T-helper 1 cell treated with Interleukin-12 subunit alpha and Interleukin-12 subunit beta and Interleukin-4 antibody, amounts not matched to agents 30 μg/mL and 1 μg/mL, for 36 hours (primary cell): Measurements from ENCODE around the gene PPP2R5D.
A peak's percentile ranks its signal among the peaks of the same experiment; 100 is the strongest.

ENCODE experiments used
- H3K27ac Mint-ChIP-seq: one replicate; pipeline ENCODE4 v1.8.0; 2021; ENCODE audit warnings: mild to moderate bottlenecking, mixed read lengths
- H3K27me3 Mint-ChIP-seq: one replicate; pipeline ENCODE4 v1.8.0; 2021; ENCODE audit warnings: low read depth, mixed read lengths
- H3K36me3 Mint-ChIP-seq: one replicate; pipeline ENCODE4 v1.8.0; 2021; ENCODE audit warnings: low read depth, mixed read lengths
- H3K4me1 Mint-ChIP-seq: one replicate; pipeline ENCODE4 v1.8.0; 2021; ENCODE audit warnings: low read depth, mixed read lengths
- H3K4me3 Mint-ChIP-seq: one replicate; pipeline ENCODE4 v1.8.0; 2021; ENCODE audit warnings: mild to moderate bottlenecking, moderate library complexity, mixed read lengths
- H3K9me3 Mint-ChIP-seq: one replicate; pipeline ENCODE4 v1.8.0; 2021; ENCODE audit warnings: mixed read lengths

The PPP2R5D gene

DNA sequence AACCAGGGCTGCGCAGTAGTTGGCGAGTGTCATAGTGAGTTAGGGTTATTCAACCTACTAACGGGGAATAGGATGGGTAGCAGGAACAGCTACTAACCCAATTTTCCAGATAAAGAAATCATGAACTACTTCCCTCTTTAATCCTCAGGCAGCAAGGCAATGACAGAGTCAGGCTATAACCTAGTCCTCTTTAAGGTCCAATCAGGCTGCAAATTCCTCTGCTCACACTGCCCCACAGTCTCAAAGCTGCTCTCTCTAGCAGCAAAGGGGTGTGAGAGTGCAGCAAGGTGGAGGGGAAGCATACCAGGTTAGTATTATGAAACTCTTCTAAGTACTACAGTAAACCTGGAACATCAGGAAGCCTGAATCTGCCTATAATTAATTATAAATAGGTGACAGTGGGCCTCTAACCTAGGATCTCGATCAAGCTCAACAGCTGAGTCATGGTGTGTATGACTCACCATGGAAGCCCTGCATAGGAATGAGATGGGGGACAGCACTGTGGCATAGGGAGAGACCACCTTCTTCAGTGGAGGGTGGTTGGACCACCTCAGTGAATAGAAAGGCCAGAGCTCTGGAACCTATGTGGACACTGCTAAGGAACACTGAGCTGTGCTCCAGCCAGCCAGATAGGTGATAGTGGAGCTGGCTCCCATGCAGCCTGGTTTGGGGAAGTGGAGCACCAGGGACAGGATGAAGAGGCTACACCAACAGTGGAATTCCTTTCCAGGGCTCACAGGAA, 13.3 kb upstream of the PPP2R5D start:
- no peak overlapping the region for H3K4me3 Mint-ChIP-seq
- peaks cover 12% of the 10 kb centered on the region for H3K36me3 Mint-ChIP-seq
- no peak overlapping the region for H3K27ac Mint-ChIP-seq
- H3K9me3 Mint-ChIP-seq = no peaks in the 10 kb centered on the region
- H3K4me1 Mint-ChIP-seq = peaks cover 4% of the 10 kb centered on the region
- H3K27me3 Mint-ChIP-seq = no peaks in the 10 kb centered on the region

DNA sequence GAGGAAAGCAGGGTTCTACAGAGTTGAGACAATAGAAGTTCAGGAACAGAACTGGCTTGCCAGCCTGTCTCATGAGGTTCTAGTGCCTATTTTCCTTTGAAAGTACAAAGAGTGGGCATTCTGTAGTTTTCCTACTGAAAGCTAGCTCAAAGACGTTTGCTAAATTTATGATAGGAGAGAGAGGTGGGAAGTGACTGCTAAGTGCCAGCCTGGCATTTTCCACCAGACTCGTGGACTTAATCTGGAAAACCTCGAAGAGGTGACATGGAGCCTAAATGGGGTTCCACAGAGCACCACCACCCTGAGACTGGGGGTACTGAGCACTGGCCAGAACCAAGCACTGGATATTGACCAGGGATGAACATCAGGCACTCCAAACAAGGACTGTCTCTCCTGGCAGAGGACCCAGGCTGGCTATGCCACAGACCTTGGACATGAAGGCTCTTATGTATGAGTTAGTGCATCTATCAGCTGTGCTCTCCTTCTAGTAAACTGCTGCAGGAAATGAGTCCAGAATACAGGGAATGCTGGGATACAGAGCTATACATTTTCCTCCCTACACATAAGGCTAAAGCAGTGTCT, 12.5 kb upstream of the PPP2R5D start:
- no peaks in the 10 kb centered on the region for H3K9me3 Mint-ChIP-seq
- peaks cover 9% of the 10 kb centered on the region for H3K4me1 Mint-ChIP-seq
- no peak overlapping the region for H3K4me3 Mint-ChIP-seq
- H3K27ac Mint-ChIP-seq = no peak overlapping the region
- no peaks in the 10 kb centered on the region for H3K27me3 Mint-ChIP-seq
- H3K36me3 Mint-ChIP-seq = peaks cover 13% of the 10 kb centered on the region

DNA sequence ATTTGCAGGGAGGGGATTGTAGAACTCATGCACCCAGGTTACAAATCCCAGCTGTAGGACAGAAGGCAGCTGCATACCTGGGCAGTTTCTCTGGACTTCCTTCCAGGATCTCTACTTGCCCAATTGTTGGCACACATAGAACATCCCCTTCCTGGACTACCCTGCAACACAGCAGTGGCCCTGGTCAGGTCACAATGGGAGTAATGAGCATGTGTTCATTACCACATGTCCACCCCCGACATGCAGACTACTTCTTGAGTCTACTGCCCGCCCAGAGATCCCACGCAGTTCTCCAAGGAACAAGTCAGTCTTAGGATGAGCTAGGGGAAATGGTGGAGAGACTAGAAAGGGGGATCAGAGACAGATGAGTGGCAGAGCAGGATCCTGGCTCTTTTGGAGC, 10.4 kb upstream of the PPP2R5D start:
- no peaks in the 10 kb centered on the region for H3K9me3 Mint-ChIP-seq
- H3K27ac Mint-ChIP-seq = peak overlapping the region; percentile 4
- peaks cover 14% of the 10 kb centered on the region for H3K4me1 Mint-ChIP-seq
- H3K27me3 Mint-ChIP-seq = no peaks in the 10 kb centered on the region
- peaks cover 12% of the 10 kb centered on the region for H3K36me3 Mint-ChIP-seq
- no peak overlapping the region for H3K4me3 Mint-ChIP-seq

DNA sequence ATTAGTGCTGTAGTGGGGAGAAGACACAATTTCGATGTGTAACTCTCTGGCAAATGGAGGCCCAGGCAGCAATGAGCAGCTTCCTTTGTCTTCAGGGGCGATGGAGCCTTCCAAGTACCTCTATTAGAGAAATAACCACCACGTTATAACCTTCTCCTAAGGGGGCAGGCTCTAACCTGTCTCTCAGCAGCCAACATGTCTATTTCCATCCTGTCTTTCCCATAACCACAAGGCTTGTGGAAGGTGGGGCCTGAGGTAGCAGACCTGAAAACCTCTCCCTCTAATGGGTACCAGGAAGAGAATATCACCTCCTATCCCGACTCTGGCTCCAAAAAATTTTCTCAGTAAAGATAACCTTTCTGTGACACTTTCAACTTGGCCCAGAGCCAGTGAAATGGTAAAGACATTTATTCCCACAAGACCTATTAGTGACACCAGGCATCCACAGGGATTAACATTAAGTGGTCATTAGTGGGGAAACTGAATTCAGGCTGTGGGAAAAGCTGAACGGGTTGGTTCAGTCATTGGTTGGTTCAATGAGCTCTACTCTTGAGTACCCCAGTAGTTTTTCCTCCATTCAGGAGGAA, 9.4 kb upstream of the PPP2R5D start:
- no peak overlapping the region for H3K4me3 Mint-ChIP-seq
- H3K4me1 Mint-ChIP-seq = peaks cover 24% of the 10 kb centered on the region
- no peak overlapping the region for H3K27ac Mint-ChIP-seq
- H3K27me3 Mint-ChIP-seq = no peaks in the 10 kb centered on the region
- H3K36me3 Mint-ChIP-seq = peaks cover 9% of the 10 kb centered on the region
- H3K9me3 Mint-ChIP-seq = no peaks in the 10 kb centered on the region

- H3K27me3 Mint-ChIP-seq = no peaks in the 10 kb centered on the region
- peak overlapping the region; percentile 88 for H3K4me3 Mint-ChIP-seq
- H3K27ac Mint-ChIP-seq = peak overlapping the region; percentile 81
- H3K9me3 Mint-ChIP-seq = no peaks in the 10 kb centered on the region
- H3K4me1 Mint-ChIP-seq = peaks cover 28% of the 10 kb centered on the region
- peaks cover 9% of the 10 kb centered on the region for H3K36me3 Mint-ChIP-seq
Observed at GRCh38 chr6:42978487-42978838, 5.9 kb upstream of the PPP2R5D start.

DNA sequence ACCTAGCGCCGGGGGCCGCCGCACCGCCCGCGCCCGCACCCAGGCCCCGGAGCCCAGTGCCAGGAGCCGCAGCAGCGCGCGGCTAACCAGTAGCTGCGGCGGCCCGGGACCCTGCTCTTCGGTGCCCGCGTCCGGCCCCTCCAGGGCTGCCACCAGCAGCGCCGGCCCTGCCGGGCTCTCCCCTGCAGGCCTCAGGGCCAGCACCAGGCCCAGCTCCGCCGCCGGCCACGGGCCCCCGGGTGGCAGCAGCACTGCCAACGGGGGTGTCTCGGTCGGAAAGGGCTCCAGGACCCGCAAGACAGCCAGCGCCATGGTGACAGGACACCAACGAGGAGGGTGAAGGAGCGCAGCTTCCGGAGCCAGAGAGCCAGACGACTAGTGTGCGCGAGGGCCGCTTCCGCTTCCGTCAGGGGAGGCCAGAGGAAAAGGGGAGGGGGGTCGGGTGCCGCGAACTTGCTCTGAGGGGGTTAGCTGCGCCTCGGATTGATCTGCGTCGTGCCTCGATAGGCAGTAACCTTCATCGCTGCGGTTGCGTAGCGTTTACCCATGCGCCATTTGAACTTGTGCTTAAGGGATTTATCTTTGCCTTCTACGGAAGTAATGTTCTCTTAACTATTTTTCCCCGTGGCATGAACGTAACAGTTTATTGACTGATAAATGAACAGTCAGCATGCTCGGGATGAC, 5.4 kb upstream of the PPP2R5D start, which contains the start of gene PEX6:
Gene PEX6 (minus strand): TSS at position 343 of the 684 bp plus-strand sequence. CDS start 31 bp downstream, at position 312.
- Mint-ChIP-seq H3K9me3 (no peaks in the 10 kb centered on the region), H3K27ac (peak within 1 kb of the TSS; percentile 96), H3K4me1 (peaks cover 32% of the 10 kb centered on the region), H3K36me3 (peaks cover 8% of the 10 kb centered on the region), H3K4me3 (peak within 1 kb of the TSS; percentile 88), H3K27me3 (no peaks in the 10 kb centered on the region)

- Mint-ChIP-seq H3K9me3 (no peaks in the 10 kb centered on the region), H3K27ac (peak overlapping the region; percentile 96), H3K36me3 (peaks cover 7% of the 10 kb centered on the region), H3K4me1 (peaks cover 34% of the 10 kb centered on the region), H3K4me3 (peak overlapping the region; percentile 87), H3K27me3 (no peaks in the 10 kb centered on the region)
Observed at GRCh38 chr6:42979523-42980177, 4.7 kb upstream of the PPP2R5D start.

DNA sequence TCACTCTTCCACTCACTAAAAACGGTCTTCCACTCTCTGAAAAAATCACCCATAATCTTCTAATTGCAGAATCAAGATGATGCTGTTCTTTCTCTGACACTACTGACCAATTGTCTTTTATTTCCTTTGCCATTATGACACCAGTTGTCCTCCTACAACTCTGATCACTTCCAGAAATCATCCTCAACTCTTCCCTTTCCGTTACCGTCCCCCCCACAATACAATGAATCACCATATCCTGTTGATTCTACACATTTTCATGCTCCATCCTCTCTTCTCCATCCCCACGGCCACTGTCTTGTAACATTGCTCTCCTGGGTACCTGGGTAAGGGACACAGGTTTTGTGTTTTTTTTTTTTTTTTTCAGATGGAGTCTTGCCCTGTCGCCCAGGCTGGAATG, 2.5 kb upstream of the PPP2R5D start:
- Mint-ChIP-seq H3K4me1 (peaks cover 46% of the 10 kb centered on the region), H3K9me3 (no peaks in the 10 kb centered on the region), H3K4me3 (no peak overlapping the region), H3K36me3 (peaks cover 9% of the 10 kb centered on the region), H3K27ac (peak overlapping the region; percentile 2), H3K27me3 (no peaks in the 10 kb centered on the region)

DNA sequence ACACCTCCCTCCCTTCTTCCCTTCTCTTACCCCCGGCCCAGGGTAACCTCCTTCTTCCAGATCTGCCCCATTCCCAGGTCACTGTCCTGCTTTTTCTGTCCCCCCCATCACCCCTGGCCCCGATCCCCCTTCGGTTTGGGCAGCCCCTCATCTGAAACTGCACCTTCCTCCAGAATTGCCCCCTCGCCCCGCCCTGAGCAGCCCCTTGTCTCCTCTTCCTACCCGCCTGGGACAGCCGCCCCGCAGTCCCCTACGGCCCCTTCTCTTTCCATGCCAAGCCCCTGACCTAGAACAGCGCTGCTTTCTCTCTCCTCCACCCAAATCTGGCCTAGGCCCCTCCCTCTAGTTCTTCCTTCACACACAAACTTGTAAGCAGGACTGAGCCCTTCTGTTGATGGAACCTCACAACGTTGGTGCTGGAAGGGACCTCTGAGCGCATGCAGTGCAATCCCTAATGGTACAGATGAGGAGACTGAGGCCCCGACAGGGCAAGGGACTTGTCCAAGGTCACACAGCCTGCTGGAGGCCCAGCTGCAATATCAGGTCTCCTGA, 630 bp downstream of the PPP2R5D start:
- Mint-ChIP-seq H3K9me3 (no peaks in the 10 kb centered on the region), H3K4me3 (peak overlapping the region; percentile 95), H3K27me3 (no peaks in the 10 kb centered on the region), H3K36me3 (peaks cover 13% of the 10 kb centered on the region), H3K4me1 (peaks cover 42% of the 10 kb centered on the region), H3K27ac (peak overlapping the region; percentile 85)

- Mint-ChIP-seq H3K4me3 (no peak overlapping the region), H3K27ac (peak overlapping the region; percentile 46), H3K27me3 (no peaks in the 10 kb centered on the region), H3K9me3 (no peaks in the 10 kb centered on the region), H3K4me1 (peaks cover 38% of the 10 kb centered on the region), H3K36me3 (peaks cover 21% of the 10 kb centered on the region)
Observed at GRCh38 chr6:42987533-42988451, 3.4 kb downstream of the PPP2R5D start.

- no peak overlapping the region for H3K4me3 Mint-ChIP-seq
- H3K27ac Mint-ChIP-seq = no peak overlapping the region
- peaks cover 40% of the 10 kb centered on the region for H3K4me1 Mint-ChIP-seq
- no peaks in the 10 kb centered on the region for H3K27me3 Mint-ChIP-seq
- peaks cover 22% of the 10 kb centered on the region for H3K36me3 Mint-ChIP-seq
- no peaks in the 10 kb centered on the region for H3K9me3 Mint-ChIP-seq
Observed at GRCh38 chr6:42988486-42989020, 4.2 kb downstream of the PPP2R5D start.

DNA sequence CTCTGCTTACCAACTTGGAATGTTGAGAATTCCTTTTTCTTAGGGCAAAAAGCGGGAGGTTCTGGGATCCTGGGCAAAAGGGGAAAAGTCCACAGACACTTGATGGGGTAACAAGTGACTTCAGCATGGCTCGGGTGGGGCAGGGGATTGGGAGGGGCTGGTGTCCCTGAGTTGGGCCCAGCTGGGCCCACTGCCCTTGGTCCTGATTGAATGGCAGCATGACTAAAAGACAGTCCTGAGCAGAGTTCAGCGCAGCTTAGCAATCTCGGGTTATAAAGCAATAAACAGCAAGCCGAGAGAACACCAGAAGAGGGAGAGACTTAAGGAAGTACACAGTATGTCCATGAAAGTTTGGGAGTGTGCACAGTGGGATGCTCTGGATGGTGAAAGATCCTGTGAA, 5.6 kb downstream of the PPP2R5D start:
- Mint-ChIP-seq H3K36me3 (peaks cover 23% of the 10 kb centered on the region), H3K27ac (no peak overlapping the region), H3K4me1 (peaks cover 34% of the 10 kb centered on the region), H3K4me3 (no peak overlapping the region), H3K27me3 (no peaks in the 10 kb centered on the region), H3K9me3 (no peaks in the 10 kb centered on the region)

DNA sequence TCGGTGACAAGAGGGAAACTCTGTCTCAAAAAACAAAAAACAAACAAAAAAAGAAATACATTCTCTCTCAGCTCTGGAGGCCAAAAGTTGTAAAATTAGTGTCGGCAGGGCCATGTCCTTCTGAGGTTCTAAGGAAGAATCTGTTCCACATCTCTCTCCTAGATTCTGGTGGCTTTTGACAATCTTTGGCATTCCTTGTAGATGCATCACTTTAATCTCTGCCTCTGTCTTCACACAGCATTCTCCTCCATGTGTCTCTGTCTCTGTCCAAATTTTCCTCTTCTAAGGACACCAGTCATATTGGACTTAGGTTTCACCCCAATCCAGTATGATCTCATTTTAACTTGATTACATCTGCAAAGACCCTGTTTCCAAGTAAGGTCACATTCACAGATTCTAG, 9.1 kb downstream of the PPP2R5D start:
- H3K36me3 Mint-ChIP-seq = peaks cover 19% of the 10 kb centered on the region
- H3K27ac Mint-ChIP-seq = no peak overlapping the region

More for the DNA sequence above, 9.1 kb downstream of the PPP2R5D start:
- H3K4me3 Mint-ChIP-seq = no peak overlapping the region
- no peaks in the 10 kb centered on the region for H3K27me3 Mint-ChIP-seq
- peaks cover 10% of the 10 kb centered on the region for H3K4me1 Mint-ChIP-seq
- H3K9me3 Mint-ChIP-seq = no peaks in the 10 kb centered on the region
